C4-2B (cell line): Measurements from ENCODE around the gene USP30.

Experiments used
- H3K27ac ChIP-seq: fragments of 450-650 bp; 2 replicates; pipeline ENCODE4 v1.5.1; 2017
- ZFX ChIP-seq: fragments of 450-650 bp; IDR thresholded peaks from 2 replicates; pipeline ENCODE4 v1.6.1; 2017
- TF ChIP-seq, protein P1 (sequence below): fragments of 450-650 bp; conservative IDR thresholded peaks from 2 replicates; pipeline ENCODE4 v1.5.1; 2017; ENCODE audit warnings: mild to moderate bottlenecking

Gene USP30

GRCh38 chr12:109092497-109093021 is 40.2 kb downstream of the USP30 start:
- H3K27ac ChIP-seq = peak overlapping the region; percentile 78
- TF ChIP-seq, protein P1, sequence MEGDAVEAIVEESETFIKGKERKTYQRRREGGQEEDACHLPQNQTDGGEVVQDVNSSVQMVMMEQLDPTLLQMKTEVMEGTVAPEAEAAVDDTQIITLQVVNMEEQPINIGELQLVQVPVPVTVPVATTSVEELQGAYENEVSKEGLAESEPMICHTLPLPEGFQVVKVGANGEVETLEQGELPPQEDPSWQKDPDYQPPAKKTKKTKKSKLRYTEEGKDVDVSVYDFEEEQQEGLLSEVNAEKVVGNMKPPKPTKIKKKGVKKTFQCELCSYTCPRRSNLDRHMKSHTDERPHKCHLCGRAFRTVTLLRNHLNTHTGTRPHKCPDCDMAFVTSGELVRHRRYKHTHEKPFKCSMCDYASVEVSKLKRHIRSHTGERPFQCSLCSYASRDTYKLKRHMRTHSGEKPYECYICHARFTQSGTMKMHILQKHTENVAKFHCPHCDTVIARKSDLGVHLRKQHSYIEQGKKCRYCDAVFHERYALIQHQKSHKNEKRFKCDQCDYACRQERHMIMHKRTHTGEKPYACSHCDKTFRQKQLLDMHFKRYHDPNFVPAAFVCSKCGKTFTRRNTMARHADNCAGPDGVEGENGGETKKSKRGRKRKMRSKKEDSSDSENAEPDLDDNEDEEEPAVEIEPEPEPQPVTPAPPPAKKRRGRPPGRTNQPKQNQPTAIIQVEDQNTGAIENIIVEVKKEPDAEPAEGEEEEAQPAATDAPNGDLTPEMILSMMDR = no peak
- no peak for TF ChIP-seq ZFX

GRCh38 chr12:109093022-109093918 is 40.9 kb downstream of the USP30 start, which contains the start of gene ALKBH2:
TSS of gene ALKBH2 (minus strand) at chr12:109093472. CDS start at chr12:109092786, 686 bp downstream.
- no peak for TF ChIP-seq ZFX
- TF ChIP-seq, protein P1 = peak; percentile 97
- peak within 1 kb of the TSS; percentile 78 for H3K27ac ChIP-seq

- peak overlapping the region; percentile 73 for H3K27ac ChIP-seq
- TF ChIP-seq, protein P1 = no peak
- TF ChIP-seq ZFX = no peak
These were observed 44.7 kb downstream of the USP30 start for GRCh38 chr12:109097140-109097434.

- TF ChIP-seq, protein P1 = no peak
- H3K27ac ChIP-seq = peak within 1 kb of the TSS; percentile 73
These were observed 45.2 kb downstream of the USP30 start, which contains the start of gene UNG for GRCh38 chr12:109097435-109098182. TSS of gene UNG (plus strand) at chr12:109097597. CDS start at chr12:109097680, 83 bp downstream.

GRCh38 chr12:109098183-109098604 is 45.8 kb downstream of the USP30 start:
- peak overlapping the region; percentile 73 for H3K27ac ChIP-seq
- peak; percentile 70; the same call in 1 of the 2 replicates for TF ChIP-seq ZFX
- TF ChIP-seq, protein P1 = no peak

GRCh38 chr12:109098651-109099050 is 46.3 kb downstream of the USP30 start:
- peak overlapping the region; percentile 73 for H3K27ac ChIP-seq
- TF ChIP-seq, protein P1 = no peak
- no peak for TF ChIP-seq ZFX
